ENCODE results near the gene SELP.

GRCh38 chr1:169648709-169649108, 18.8 kb upstream of the SELP start:
- TF ChIP-seq CTCF (IDR thresholded peaks at IDR 0.05) (no peak), ZFX (IDR thresholded peaks at IDR 0.05; ENCODE audit: borderline replicate concordance) (no peak)
